ENCODE measurements around the gene RCSD1.

DNA sequence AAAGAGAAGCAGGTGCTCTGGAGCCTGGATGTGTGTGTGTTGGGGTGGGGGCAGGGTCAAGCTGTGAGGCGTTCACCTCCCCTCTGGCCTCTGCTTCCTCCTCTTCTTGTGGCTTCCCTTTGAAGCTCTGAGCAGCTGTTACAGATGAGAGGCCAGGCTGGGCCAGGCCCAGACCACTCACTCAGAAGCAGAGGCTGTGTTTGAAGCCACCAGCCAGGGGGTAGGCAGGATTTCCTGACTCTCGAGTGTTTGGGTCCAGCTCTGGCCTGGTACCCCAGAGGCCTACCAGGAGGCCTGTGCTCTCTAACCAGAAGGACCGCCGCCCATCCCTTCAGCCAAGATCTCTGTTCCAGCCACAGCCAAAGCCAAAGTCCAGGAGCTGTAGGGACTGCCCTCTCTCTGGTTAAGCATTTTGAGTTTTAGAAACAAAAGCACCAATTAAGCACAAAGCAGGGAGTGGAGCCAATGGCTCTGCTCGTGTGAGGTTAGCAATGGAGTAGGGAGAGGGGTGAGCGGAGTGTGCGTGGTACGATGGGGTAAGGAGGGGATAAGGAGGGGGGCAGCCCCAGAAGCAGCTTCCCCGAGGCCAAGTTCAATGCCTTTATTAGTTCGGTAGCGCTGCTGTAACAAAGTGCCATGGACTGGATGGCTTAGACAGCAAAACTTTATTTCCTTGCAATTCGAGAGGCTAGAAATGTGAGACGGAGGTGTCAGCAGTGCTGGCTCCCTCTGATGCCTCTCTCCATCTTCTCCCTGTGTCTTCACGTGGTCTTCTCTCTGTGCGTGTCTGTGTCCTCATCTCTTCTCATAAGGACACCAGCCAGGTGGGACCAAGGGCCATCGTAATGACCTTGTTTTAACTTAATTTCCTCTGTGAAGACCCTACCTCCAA is 20.5 kb downstream of the RCSD1 start:
- TF ChIP-seq POLR2A (IDR thresholded peaks at IDR 0.05; ENCODE audit: insufficient read depth in 1 of 2, low read depth in 2 of 2, low read length in 2 of 2) (no peak), JUND (CRISPR knock-in tag; IDR thresholded peaks at IDR 0.05) (no peak), ZNF878 (CRISPR knock-in tag; IDR thresholded peaks at IDR 0.05) (no peak), MYC (CRISPR knock-in tag; IDR thresholded peaks at IDR 0.05; ENCODE audit: borderline replicate concordance) (no peak)
- TF ChIP-seq, protein P1, sequence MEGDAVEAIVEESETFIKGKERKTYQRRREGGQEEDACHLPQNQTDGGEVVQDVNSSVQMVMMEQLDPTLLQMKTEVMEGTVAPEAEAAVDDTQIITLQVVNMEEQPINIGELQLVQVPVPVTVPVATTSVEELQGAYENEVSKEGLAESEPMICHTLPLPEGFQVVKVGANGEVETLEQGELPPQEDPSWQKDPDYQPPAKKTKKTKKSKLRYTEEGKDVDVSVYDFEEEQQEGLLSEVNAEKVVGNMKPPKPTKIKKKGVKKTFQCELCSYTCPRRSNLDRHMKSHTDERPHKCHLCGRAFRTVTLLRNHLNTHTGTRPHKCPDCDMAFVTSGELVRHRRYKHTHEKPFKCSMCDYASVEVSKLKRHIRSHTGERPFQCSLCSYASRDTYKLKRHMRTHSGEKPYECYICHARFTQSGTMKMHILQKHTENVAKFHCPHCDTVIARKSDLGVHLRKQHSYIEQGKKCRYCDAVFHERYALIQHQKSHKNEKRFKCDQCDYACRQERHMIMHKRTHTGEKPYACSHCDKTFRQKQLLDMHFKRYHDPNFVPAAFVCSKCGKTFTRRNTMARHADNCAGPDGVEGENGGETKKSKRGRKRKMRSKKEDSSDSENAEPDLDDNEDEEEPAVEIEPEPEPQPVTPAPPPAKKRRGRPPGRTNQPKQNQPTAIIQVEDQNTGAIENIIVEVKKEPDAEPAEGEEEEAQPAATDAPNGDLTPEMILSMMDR (CRISPR knock-in tag; IDR thresholded peaks at IDR 0.05) = no peak
- TF ChIP-seq, protein P2, sequence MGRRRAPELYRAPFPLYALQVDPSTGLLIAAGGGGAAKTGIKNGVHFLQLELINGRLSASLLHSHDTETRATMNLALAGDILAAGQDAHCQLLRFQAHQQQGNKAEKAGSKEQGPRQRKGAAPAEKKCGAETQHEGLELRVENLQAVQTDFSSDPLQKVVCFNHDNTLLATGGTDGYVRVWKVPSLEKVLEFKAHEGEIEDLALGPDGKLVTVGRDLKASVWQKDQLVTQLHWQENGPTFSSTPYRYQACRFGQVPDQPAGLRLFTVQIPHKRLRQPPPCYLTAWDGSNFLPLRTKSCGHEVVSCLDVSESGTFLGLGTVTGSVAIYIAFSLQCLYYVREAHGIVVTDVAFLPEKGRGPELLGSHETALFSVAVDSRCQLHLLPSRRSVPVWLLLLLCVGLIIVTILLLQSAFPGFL (CRISPR knock-in tag; IDR thresholded peaks at IDR 0.05) = no peak
